SH-SY5Y (cell line): Measurements from ENCODE around the gene STAG1.

Source experiments
- GATA2 ChIP-seq: IDR thresholded peaks from 2 replicates; pipeline ENCODE4 v1.6.1; 2011; ENCODE audit warnings: mild to moderate bottlenecking, low read depth, low read length
- GATA3 ChIP-seq: IDR thresholded peaks from 2 replicates; pipeline ENCODE4 v1.6.1; 2011; ENCODE audit warnings: low read depth, mild to moderate bottlenecking, low read length, moderate library complexity

DNA sequence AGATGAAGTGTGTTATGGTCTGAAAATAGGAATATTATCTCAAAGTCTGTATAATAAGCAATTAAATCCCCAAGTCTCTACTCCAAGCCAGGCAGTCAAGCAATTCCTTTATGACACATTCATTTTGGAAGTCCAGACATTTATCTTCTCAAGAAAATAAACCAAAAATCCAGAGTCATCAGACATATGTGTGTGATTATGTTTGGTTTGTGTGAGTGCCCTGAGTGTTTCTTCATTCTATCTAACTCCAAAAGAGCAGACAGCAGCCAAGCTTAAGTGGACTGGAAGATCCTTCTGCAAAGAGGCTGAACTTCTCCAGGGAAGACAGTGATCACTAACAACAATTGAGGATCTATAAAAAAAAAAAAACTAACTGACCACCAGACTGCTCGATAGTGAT, 239.8 kb downstream of the STAG1 start:
- TF ChIP-seq GATA3 (no peak), GATA2 (no peak)
